HTERT RPE-1 (cell line): ENCODE results near the gene PHACTR2.

Experiments used
- in situ Hi-C: fragments of 300-500 bp; cut with MboI; formaldehyde crosslinking; loops from 4 replicates; pipeline ENCODE4 v1.14.3; 2020; ENCODE audit warnings: low sequenced_read_pairs

PHACTR2 gene

DNA sequence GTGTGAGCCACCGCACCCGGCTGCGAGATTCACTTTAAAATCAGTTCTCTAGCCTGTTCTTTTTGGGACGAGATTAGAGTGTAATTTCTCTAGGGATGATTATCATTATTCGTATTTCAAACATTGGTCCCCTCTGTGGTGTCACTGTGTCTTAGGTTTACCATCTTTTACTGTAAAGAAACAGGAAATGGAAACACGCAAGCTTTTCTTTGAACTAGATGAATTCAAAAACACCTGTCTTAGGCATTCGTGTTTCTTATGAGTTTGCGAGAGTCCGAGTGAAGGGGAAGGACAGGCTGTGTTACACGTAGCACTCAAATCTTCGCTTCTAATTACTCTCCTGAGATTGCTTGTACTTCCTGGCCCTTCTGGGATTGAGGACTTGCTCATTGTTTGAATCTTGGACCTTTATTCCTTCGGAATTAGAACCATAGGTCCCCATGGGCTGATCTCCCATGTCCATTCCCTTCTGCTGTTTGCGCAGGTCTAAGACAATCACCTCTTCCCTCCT is 61.6 kb downstream of the PHACTR2 start:
- in situ Hi-C loops: no loop called here

GRCh38 chr6:143740213-143740612 is 62.4 kb downstream of the PHACTR2 start:
- in situ Hi-C loops: no loop called here

DNA sequence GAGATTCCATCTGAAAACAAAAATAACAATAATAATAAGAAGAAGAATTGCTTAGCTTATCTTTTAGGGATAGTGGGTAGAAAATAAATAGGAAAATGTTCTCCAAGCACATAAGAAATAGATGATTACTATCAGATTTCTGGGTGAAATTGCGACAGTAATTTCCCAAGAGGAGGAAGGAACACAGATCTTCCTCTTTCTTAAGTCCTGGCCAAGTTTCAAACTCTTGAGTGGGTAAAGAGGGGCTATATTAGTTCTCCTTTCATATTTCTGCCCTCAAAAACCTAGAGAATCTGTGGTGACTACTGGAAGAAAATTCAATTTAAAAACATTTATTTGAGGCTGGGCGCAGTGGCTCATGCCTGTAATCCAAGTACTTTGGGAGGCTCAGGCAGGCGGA is 63.7 kb downstream of the PHACTR2 start:
- in situ Hi-C loops: no loop called here

DNA sequence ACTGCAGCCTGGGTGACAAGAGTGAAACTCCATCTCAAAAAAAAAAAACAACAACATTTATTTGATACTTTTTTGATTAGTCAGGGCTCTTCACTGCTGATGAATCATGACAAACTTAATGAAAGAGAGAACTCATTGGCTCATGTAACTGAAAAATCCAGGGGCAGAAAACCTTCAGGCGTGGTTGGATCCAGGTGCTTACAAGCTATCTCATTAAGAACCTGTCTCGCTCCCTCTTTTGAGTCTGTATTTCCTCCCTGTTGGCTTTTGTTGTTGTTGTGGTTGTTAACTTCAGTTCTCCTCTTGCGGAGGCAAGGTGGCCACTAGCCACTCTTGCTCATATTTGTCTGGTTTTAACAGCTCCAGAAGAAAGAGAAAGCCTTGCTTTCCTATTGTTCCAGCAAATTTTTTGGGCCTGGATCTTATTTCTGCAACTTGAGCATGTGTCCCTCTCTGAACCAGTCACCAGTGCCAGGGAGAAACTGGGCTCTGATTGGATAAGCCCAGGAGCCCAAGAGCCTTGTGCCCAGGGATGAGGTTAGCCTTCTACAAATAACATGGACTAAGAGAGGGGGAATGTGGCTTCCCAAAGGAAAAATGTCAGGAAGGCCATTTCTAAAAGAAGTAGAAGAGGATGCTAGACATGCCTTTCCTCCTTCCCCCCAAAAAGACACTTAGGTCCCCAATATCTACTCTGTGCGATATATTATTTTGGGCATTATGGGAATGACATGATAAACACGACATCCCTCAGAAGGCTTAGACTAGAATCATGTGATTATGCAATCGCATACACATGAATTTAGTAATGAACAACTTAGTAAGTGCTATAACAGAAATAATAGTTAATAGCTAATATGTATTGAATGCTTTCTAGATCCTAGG is 64.5 kb downstream of the PHACTR2 start:
- in situ Hi-C loops: no loop called here

GRCh38 chr6:143742955-143743255 is 65.1 kb downstream of the PHACTR2 start:
- in situ Hi-C loops: no loop called here

- in situ Hi-C loops: no loop called here
Measured at GRCh38 chr6:143743301-143744166, 65.8 kb downstream of the PHACTR2 start.

DNA sequence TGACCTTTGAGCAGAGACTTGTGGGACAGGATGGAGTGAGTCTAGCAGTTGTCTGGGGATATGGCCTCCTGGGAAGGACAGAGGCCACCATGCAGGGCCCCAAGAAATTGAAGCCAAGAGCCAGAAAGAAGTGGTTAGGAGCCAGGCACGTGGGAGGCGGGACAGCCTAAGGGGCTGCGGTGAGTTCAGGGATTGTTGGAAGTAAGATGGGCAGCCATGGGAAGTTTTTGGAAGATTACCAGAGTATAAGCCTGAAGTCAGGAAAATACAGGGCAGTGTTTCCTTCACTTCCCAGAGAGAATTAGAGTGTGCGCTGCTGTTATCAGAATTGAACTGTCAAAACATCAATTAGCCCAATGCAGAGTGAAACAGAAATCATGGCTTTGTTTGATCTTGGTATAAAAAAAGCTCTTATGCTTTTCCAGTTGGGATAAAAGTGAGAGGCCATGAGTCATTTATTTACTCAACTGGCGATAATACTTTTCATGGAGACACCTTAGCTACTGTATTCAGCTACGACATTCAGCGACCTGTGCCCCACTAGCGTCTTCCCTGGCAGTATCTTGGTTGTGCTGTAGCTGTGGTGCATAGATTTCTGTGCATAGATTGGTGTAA is 66.9 kb downstream of the PHACTR2 start:
- in situ Hi-C loops: no loop called here

DNA sequence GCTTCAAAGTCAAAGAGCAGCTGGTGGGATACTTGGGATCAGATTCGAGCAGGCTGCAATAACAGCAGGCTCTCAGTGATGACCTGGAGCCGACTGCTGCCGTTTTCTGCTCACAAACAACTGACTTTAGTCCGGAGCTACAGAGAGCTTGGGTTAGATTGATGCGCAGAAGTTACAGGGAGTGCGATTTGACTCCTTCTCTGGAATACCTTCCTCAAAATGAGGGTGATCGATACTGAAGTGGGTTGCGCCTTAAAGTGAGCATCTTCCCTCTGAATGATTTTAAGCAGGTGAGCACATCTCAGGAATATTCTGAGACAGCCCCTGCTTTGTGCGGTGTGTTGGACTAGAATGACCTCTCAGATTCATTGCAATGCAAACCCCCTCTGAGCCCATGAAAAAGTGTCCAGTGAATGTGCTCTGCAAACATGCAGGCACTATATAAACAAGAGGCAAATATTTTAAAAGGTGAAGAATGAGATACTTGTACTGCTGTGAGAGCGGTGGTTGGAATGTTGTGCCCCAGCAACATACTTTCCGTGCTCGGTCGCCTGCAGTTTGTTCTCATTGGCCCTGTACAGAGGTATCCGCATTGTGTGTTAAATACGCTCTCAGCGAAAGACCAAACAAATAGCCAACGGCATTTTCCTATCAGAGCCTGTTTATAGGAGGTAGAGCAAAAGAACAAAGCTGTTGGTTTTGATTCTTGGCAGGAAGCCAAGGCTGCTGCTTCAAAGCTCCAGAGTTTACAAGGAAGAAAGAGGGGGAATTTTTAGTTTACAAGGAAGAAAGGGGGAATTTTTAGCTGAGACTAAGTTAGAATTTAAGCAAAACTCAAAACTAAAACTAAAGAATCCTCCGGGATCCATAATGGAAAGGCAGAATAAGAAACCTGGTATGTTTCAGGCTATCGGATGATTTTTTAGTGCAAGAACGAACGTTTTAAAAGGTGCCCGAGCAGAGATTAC is 67.7 kb downstream of the PHACTR2 start:
- in situ Hi-C loops: no loop called here

DNA sequence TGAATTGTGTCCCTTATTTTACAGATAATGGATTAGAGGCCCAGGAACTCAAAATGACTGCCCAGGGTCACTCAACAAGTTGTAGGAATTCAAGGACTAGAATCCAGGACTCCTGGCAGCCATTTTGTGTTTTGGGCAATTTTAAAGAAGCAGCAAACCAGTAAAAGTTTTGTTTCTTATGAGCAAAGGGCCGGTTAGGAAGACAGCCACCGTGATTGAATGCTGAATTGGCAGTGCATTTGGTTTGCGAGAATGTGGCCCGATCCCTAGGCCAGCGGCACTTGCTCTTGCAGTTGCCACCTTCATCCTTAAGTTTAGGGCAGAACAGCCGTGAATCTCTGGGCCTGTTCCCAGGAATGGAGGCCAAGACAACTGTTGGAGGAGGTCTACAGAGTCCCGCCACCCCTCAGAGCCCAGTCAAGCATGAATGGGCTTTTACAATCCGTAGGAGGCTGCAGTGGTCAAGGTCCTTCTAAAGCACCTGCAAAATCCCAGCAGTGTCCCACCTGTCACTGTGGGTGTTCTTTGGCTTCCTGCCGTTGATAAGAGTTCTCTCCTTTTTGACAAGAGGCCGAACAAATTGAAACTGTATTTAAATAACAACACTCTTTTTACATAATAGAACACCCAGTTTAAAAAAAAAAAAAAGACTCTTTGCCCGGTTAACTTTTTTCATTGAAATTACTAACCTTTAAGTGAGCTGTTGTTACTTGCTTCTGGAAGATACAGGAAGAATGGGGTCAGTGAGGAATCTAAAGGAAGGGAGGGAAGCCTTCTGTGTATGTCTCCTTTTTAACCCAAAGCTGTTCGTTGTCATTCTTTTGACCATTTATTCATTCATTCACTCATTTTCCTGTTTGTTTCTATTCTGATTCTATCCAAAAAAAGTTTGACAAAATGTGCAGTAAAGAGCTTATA is 68.7 kb downstream of the PHACTR2 start:
- in situ Hi-C loops: no loop called here

DNA sequence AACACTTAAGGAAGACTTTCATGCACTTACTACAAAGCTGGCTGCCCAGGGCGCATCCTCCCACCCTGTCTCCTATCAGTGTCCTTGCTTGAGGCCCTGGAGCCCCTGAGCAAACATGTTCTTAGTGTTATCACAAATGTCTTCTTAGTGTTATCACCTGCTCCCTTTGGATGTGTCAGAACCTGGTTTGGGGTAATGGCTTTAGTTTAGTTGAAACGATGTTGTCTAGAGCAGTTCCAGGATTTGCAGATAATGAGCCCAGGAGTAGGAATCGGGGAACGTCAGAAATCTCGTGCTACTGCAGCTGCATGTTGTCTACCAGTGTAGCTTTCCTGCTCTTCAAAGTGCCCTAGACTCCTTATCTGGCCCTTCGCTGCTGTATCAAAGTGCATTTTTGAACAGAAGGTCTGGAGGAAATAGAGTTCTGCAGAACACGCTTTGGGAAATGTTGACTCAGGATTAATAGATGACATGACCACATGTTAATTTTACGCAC is 69.6 kb downstream of the PHACTR2 start:
- in situ Hi-C loops: no loop called here

DNA sequence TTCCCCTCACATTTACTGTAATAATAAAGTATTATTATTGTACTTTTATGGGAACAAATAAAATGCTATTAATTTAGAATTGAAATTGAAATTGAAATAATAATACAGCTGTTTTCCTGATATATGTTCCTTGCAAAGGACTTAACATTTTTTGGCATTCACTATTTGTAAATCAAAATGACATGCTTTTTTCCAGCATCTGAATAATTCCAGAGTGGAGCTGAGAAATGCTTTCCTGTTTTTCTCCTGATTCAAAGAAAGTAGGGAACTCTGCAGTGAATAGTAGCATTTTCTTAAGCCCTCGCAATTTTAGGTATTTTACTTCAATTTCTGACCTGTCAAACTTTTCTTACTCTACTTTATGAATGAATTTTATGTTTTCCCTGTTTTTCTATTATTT is 72.1 kb downstream of the PHACTR2 start:
- in situ Hi-C loops: no loop called here

GRCh38 chr6:143750877-143751276 is 73.1 kb downstream of the PHACTR2 start:
- in situ Hi-C loops: no loop called here

- in situ Hi-C loops: no loop called here
Measured at GRCh38 chr6:143752459-143752858, 74.7 kb downstream of the PHACTR2 start.

- in situ Hi-C loops: no loop called here
Measured at GRCh38 chr6:143753678-143754077, 75.9 kb downstream of the PHACTR2 start.

DNA sequence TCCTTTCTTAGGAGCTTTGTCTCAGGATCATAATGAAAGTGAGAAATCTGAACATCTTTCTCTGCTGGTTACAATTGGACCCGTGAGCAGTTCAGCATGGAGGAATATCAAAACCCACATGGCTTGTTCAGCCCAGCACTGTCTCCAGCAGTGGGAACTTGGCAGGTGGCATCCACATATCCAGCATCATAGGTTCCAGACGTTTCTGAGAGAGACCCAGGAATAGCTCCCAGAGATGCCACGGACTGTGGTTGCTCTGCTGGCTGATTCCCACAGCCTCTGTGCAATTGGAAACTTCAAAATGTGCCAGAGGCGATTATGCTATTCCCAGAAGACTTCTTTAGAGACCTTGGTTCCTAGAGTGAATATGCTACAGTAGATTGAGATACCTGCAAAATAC is 76.4 kb downstream of the PHACTR2 start:
- in situ Hi-C loops: no loop called here

DNA sequence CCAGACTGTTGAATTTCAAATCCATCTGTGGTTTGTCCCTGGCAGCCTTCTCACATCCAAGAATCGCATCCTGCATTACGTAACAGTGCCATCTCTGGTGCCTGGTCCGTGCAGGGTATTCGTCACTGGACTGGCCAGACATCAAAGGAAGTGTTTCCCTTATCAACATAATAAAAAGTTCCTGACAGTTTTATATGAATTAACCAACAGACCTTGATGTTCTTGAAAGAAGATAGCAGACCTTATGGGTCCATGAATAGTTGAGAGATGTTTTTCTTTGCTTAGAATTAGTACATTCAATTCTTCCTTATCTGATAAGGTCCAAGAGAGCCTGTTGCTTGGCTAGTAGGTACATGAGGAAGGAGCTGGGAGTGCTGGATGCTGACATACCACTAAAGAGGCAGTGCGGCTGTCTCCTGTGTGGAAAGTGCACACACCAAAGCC is 77.6 kb downstream of the PHACTR2 start:
- in situ Hi-C loops: no loop called here

- in situ Hi-C loops: no loop called here
Measured at GRCh38 chr6:143757346-143757832, 79.6 kb downstream of the PHACTR2 start.

- in situ Hi-C loops: no loop called here
Measured at GRCh38 chr6:143758551-143758950, 80.8 kb downstream of the PHACTR2 start.

- in situ Hi-C loops: no loop called here
Measured at GRCh38 chr6:143759666-143760065, 81.9 kb downstream of the PHACTR2 start.
